Measurements from ENCODE around the gene IGFN1. TPM values are rescaled to one million over a fixed set of nuclear protein-coding genes. Genes with fewer than 3 reads are reported as not detected.

The IGFN1 gene
- total and polyA plus RNA-seq, 9 of the 15 experiments (the other 6 are each of a cell fraction or from before 2014, with no cell fraction given) = 0.04 TPM; not detected in 8

GRCh38 chr1:201170533-201171062 is 20.0 kb upstream of the IGFN1 start (continued):
- peak; percentile 95 for TF ChIP-seq HDAC2 (IDR thresholded peaks at IDR 0.05)
- peak; percentile 80 for TF ChIP-seq HDAC3 (IDR thresholded peaks at IDR 0.05; ENCODE audit: borderline replicate concordance, partially characterized antibody)
- no peak; the same call in 1 of the 2 replicates for TF ChIP-seq C11orf30 (IDR thresholded peaks at IDR 0.05; ENCODE audit: low read depth)
- TF ChIP-seq ZNF740 (CRISPR knock-in tag; IDR thresholded peaks at IDR 0.05) = no peak
- TF ChIP-seq ZNF740 (tag; IDR thresholded peaks at IDR 0.05) = no peak
- no peak for TF ChIP-seq ARID3B (CRISPR knock-in tag; IDR thresholded peaks at IDR 0.05; ENCODE audit: borderline replicate concordance)
- no peak for TF ChIP-seq NONO (IDR thresholded peaks at IDR 0.05; ENCODE audit: low read depth in 2 of 2, low read length in 1 of 2)
- 0 out of 2 replicates have a peak, but pooled peaks have one; percentile 44 for TF ChIP-seq MTF1 (CRISPR knock-in tag; IDR thresholded peaks at IDR 0.05; ENCODE audit: borderline replicate concordance)
- TF ChIP-seq NR0B1 (IDR thresholded peaks at IDR 0.05; ENCODE audit: partially characterized antibody) = no peak
- TF ChIP-seq ZNF449 (CRISPR knock-in tag; IDR thresholded peaks at IDR 0.05) = peak; percentile 73
- TF ChIP-seq MTA3 (IDR thresholded peaks at IDR 0.05; ENCODE audit: borderline replicate concordance) = peak; percentile 41; the same call in 1 of the 2 replicates
- no peak for TF ChIP-seq ZNF253 (CRISPR knock-in tag; conservative IDR thresholded peaks at IDR 0.05)
- no peak for TF ChIP-seq SMARCE1 (IDR thresholded peaks at IDR 0.05)
- TF ChIP-seq CBX1 (IDR thresholded peaks at IDR 0.05; ENCODE audit: low read depth) = peak; percentile 40; the same call in 1 of the 2 replicates
- TF ChIP-seq HSF4 (CRISPR knock-in tag; IDR thresholded peaks at IDR 0.05; ENCODE audit: borderline replicate concordance) = no peak; the same call in 1 of the 2 replicates
- peak; percentile 83 for TF ChIP-seq ZSCAN32 (CRISPR knock-in tag; IDR thresholded peaks at IDR 0.05)
- no peak for TF ChIP-seq DLX4 (CRISPR knock-in tag; IDR thresholded peaks at IDR 0.05)
- TF ChIP-seq XRCC3 (IDR thresholded peaks at IDR 0.05) = no peak
- no peak for TF ChIP-seq FOXJ3 (CRISPR knock-in tag; IDR thresholded peaks at IDR 0.05)

Measured in K562 (cell line).